ENCODE results near the gene RPL28.
"Not testable (repeated sequence)": the region's sequence is repeated elsewhere in the genome, so short reads cannot be mapped to it uniquely, and the experiment has no call there.

RPL28 gene

DNA sequence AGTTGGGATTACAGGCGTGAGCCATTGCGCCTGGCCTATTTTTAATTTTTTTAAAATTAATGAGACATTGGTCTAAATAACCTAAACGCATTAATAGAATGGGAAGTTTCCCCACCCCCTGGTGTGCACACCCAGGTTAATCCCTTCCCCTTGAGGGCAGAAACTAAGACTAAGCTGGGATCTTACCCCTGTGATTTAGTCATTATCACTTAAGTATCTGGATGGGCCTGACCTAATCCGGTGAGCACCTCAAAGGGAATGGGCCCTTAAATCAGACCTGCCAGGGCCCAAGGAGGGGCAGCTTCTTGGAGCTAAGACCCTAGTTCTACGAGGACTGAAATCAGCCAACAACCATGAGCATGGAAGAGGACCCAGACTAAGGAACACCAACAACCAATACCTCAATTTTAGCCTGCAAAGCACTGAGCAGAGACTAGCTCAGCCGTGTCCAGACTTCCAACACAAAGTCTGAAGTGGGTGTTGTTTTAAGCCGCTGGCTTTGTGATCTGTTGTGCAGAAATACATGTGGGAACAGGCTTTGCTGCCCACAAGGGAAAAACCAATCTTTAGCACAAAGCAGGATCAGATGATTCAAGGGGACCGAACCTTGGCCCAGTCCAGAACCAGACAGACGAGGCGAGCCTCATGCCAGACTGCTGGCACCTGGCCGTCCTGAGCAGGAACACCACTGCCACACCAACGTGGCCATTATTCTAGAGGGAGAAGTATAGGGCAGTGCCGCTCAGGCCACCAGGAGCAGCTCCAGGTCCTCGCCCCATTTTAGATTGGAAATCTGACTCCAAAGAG lies 14.8 kb downstream of the RPL28 start:
- Histone ChIP-seq H2AFZ (ENCODE audit: low read depth, low read length) (no peak overlapping the region), H3K9ac (ENCODE audit: low read length) (no peak overlapping the region), H3K79me2 (ENCODE audit: low read length) (peaks cover 27% of the 10 kb centered on the region), H3K4me3 (ENCODE audit: low read length) (no peak overlapping the region), H3K36me3 (replicated peaks; ENCODE audit: low read depth, low read length) (peaks cover 38% of the 10 kb centered on the region), H4K20me1 (ENCODE audit: insufficient read depth, low read length) (peaks cover 55% of the 10 kb centered on the region), H3K27me3 (ENCODE audit: low read depth, low read length) (no peaks in the 10 kb centered on the region), H3K4me2 (ENCODE audit: low read length) (no peak overlapping the region), H3K27ac (ENCODE audit: low read length) (no peak overlapping the region), H3K9me3 (ENCODE audit: insufficient read depth, low read length) (no peaks in the 10 kb centered on the region), H3K4me1 (ENCODE audit: low read length) (peaks cover 14% of the 10 kb centered on the region)
- TF ChIP-seq, protein P1, sequence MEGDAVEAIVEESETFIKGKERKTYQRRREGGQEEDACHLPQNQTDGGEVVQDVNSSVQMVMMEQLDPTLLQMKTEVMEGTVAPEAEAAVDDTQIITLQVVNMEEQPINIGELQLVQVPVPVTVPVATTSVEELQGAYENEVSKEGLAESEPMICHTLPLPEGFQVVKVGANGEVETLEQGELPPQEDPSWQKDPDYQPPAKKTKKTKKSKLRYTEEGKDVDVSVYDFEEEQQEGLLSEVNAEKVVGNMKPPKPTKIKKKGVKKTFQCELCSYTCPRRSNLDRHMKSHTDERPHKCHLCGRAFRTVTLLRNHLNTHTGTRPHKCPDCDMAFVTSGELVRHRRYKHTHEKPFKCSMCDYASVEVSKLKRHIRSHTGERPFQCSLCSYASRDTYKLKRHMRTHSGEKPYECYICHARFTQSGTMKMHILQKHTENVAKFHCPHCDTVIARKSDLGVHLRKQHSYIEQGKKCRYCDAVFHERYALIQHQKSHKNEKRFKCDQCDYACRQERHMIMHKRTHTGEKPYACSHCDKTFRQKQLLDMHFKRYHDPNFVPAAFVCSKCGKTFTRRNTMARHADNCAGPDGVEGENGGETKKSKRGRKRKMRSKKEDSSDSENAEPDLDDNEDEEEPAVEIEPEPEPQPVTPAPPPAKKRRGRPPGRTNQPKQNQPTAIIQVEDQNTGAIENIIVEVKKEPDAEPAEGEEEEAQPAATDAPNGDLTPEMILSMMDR (IDR thresholded peaks at IDR 0.05; ENCODE audit: low read depth, low read length): no peak
- no peak for TF ChIP-seq EZH2phosphoT487 (IDR thresholded peaks at IDR 0.05; ENCODE audit: low read depth)

DNA sequence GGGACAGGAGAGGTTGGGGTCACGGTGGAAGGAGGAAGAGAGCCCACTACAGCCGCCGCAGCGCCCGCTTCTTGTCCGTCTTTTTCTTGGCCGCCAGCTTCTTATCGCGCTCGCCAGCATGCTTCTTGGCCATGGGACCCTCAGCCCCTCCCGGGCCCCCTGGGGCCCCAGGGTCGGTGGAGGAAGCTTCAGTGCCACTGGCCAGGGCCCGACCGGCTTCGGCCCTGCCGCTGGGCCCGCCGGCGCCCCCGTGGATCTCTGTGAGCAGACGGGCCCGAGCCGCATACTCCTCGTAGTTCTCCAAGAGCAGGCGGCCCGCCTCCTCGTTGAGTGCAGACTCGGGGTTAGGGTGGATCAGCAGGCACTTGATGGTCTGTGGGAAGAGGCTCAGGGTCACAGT lies 15.7 kb downstream of the RPL28 start:
- not testable (repeated sequence) for H3K4me2 ChIP-seq (ENCODE audit: low read length); H2AFZ ChIP-seq (ENCODE audit: low read depth, low read length)
- peaks cover 64% of the 10 kb centered on the region for H4K20me1 ChIP-seq (ENCODE audit: insufficient read depth, low read length)

GRCh38 chr19:55402509-55402908 lies 16.8 kb downstream of the RPL28 start:
- Histone ChIP-seq H3K36me3 (replicated peaks; ENCODE audit: low read depth, low read length) (peaks cover 57% of the 10 kb centered on the region), H3K9ac (ENCODE audit: low read length) (no peak overlapping the region), H3K4me3 (ENCODE audit: low read length) (no peak overlapping the region), H4K20me1 (ENCODE audit: insufficient read depth, low read length) (peaks cover 67% of the 10 kb centered on the region), H3K79me2 (ENCODE audit: low read length) (peaks cover 47% of the 10 kb centered on the region), H3K4me2 (ENCODE audit: low read length) (no peak overlapping the region), H3K27ac (ENCODE audit: low read length) (no peak overlapping the region), H3K9me3 (ENCODE audit: insufficient read depth, low read length) (no peaks in the 10 kb centered on the region), H3K4me1 (ENCODE audit: low read length) (peaks cover 24% of the 10 kb centered on the region), H2AFZ (ENCODE audit: low read depth, low read length) (no peak overlapping the region), H3K27me3 (ENCODE audit: low read depth, low read length) (no peaks in the 10 kb centered on the region)
- TF ChIP-seq EZH2phosphoT487 (IDR thresholded peaks at IDR 0.05; ENCODE audit: low read depth): no peak
- TF ChIP-seq, protein P1 (IDR thresholded peaks at IDR 0.05; ENCODE audit: low read depth, low read length): no peak

More for the DNA sequence above, 15.7 kb downstream of the RPL28 start:
- peaks cover 47% of the 10 kb centered on the region for H3K36me3 ChIP-seq (replicated peaks; ENCODE audit: low read depth, low read length)
- H3K9ac ChIP-seq (ENCODE audit: low read length); H3K27me3 ChIP-seq (ENCODE audit: low read depth, low read length); H3K4me3 ChIP-seq (ENCODE audit: low read length); H3K9me3 ChIP-seq (ENCODE audit: insufficient read depth, low read length); H3K27ac ChIP-seq (ENCODE audit: low read length): not testable (repeated sequence)
- H3K79me2 ChIP-seq (ENCODE audit: low read length): peaks cover 36% of the 10 kb centered on the region
- peaks cover 23% of the 10 kb centered on the region for H3K4me1 ChIP-seq (ENCODE audit: low read length)

GRCh38 chr19:55405638-55406037 lies 19.9 kb downstream of the RPL28 start:
- Histone ChIP-seq H3K9ac (ENCODE audit: low read length) (no peak overlapping the region), H4K20me1 (ENCODE audit: insufficient read depth, low read length) (peaks cover 51% of the 10 kb centered on the region), H3K79me2 (ENCODE audit: low read length) (peaks cover 47% of the 10 kb centered on the region), H3K27me3 (ENCODE audit: low read depth, low read length) (no peaks in the 10 kb centered on the region), H3K4me2 (ENCODE audit: low read length) (peak overlapping the region; percentile 86), H2AFZ (ENCODE audit: low read depth, low read length) (no peak overlapping the region), H3K4me1 (ENCODE audit: low read length) (peaks cover 19% of the 10 kb centered on the region), H3K36me3 (replicated peaks; ENCODE audit: low read depth, low read length) (peaks cover 58% of the 10 kb centered on the region), H3K27ac (ENCODE audit: low read length) (no peak overlapping the region), H3K9me3 (ENCODE audit: insufficient read depth, low read length) (peaks cover 3% of the 10 kb centered on the region), H3K4me3 (ENCODE audit: low read length) (peak overlapping the region; percentile 86)
- TF ChIP-seq EZH2phosphoT487 (IDR thresholded peaks at IDR 0.05; ENCODE audit: low read depth): no peak

DNA sequence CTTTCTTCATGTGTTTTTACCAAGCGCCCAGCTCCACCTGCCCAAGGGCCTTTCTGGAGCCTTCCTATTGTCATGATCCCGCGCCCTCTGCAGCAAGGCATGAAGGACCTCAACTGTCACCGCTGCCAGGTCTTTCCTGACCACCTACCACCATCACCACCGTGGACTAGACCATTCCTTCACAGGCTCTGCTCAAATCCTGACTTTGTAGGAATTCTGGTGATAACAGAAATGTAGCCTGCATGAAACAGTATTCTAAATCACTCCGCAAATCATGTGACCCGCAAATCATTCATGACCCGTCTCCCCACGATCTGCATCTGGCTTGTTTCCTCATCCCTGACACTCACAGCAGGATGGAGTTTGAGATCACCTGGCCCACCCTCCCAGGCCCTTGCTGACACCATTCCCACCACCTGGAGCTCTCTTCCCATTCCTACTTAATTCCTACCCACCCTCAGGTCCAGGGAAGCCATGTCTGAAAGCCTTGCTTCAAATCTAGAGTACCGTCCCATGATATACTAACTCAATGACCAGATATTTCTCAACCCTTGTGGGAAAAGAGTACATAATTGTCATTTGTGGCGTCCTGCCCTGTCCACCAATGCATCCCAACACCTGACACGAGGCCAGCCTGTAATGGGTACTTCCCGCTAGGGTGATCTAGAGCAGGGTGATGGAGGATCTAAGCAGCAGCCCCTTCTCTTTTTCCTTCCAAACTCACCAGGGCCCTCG lies 20.5 kb downstream of the RPL28 start:
- Histone ChIP-seq H3K79me2 (ENCODE audit: low read length) (peaks cover 47% of the 10 kb centered on the region), H3K4me2 (ENCODE audit: low read length) (peak overlapping the region; percentile 86), H4K20me1 (ENCODE audit: insufficient read depth, low read length) (peaks cover 47% of the 10 kb centered on the region), H2AFZ (ENCODE audit: low read depth, low read length) (no peak overlapping the region), H3K4me3 (ENCODE audit: low read length) (peak overlapping the region; percentile 86), H3K36me3 (replicated peaks; ENCODE audit: low read depth, low read length) (peaks cover 53% of the 10 kb centered on the region), H3K27ac (ENCODE audit: low read length) (peak overlapping the region; percentile 87), H3K9ac (ENCODE audit: low read length) (peak overlapping the region; percentile 97), H3K4me1 (ENCODE audit: low read length) (peaks cover 19% of the 10 kb centered on the region), H3K27me3 (ENCODE audit: low read depth, low read length) (no peaks in the 10 kb centered on the region), H3K9me3 (ENCODE audit: insufficient read depth, low read length) (peaks cover 3% of the 10 kb centered on the region)
- no peak for TF ChIP-seq EZH2phosphoT487 (IDR thresholded peaks at IDR 0.05; ENCODE audit: low read depth)
- TF ChIP-seq, protein P1 (IDR thresholded peaks at IDR 0.05; ENCODE audit: low read depth, low read length): no peak
